ENCODE data around the gene NDFIP1.

Gene NDFIP1

GRCh38 chr5:142095035-142095434, 13.5 kb upstream of the NDFIP1 start:
- Histone ChIP-seq H3K27ac (ENCODE audit: low read depth, low read length) (no peak overlapping the region), H3K27me3 (ENCODE audit: insufficient read depth, low read length) (no peaks in the 10 kb centered on the region), H3K4me1 (ENCODE audit: insufficient read depth, low read length) (peaks cover 17% of the 10 kb centered on the region), H3K36me3 (ENCODE audit: insufficient read depth, low read length) (no peaks in the 10 kb centered on the region), H3K9me3 (ENCODE audit: insufficient read depth, low read depth, low read length) (no peaks in the 10 kb centered on the region), H3K4me3 (ENCODE audit: low read length) (no peak overlapping the region), H3K9ac (ENCODE audit: low read depth, low read length) (no peak overlapping the region)
- 90% methylated on average over 4 of the region's 4 CpGs for WGBS

- H3K4me3 ChIP-seq (ENCODE audit: low read length), result no peak overlapping the region
- no peak overlapping the region for H3K9ac ChIP-seq (ENCODE audit: low read depth, low read length)
- peaks cover 17% of the 10 kb centered on the region for H3K4me1 ChIP-seq (ENCODE audit: insufficient read depth, low read length)
- no peaks in the 10 kb centered on the region for H3K9me3 ChIP-seq (ENCODE audit: insufficient read depth, low read depth, low read length)
- no peak overlapping the region for H3K27ac ChIP-seq (ENCODE audit: low read depth, low read length)
- no peaks in the 10 kb centered on the region for H3K27me3 ChIP-seq (ENCODE audit: insufficient read depth, low read length)
- no peaks in the 10 kb centered on the region for H3K36me3 ChIP-seq (ENCODE audit: insufficient read depth, low read length)
- WGBS, result 94% methylated on average over 8 of the region's 8 CpGs
Observed at GRCh38 chr5:142095651-142096330, 12.8 kb upstream of the NDFIP1 start.

- no peak overlapping the region for H3K27ac ChIP-seq (ENCODE audit: low read depth, low read length)
- no peaks in the 10 kb centered on the region for H3K27me3 ChIP-seq (ENCODE audit: insufficient read depth, low read length)
- no peaks in the 10 kb centered on the region for H3K9me3 ChIP-seq (ENCODE audit: insufficient read depth, low read depth, low read length)
- no peak overlapping the region for H3K9ac ChIP-seq (ENCODE audit: low read depth, low read length)
- H3K36me3 ChIP-seq (ENCODE audit: insufficient read depth, low read length), result no peaks in the 10 kb centered on the region
- peaks cover 17% of the 10 kb centered on the region for H3K4me1 ChIP-seq (ENCODE audit: insufficient read depth, low read length)
- 93% methylated on average over 3 of the region's 3 CpGs for WGBS
- H3K4me3 ChIP-seq (ENCODE audit: low read length), result no peak overlapping the region
Observed at GRCh38 chr5:142096382-142096781, 12.2 kb upstream of the NDFIP1 start.

- H3K27me3 ChIP-seq (ENCODE audit: insufficient read depth, low read length), result no peaks in the 10 kb centered on the region
- peak overlapping the region; percentile 46; the same call in 1 of the 2 replicates for H3K27ac ChIP-seq (ENCODE audit: low read depth, low read length)
- no peak overlapping the region for H3K4me3 ChIP-seq (ENCODE audit: low read length)
- H3K4me1 ChIP-seq (ENCODE audit: insufficient read depth, low read length), result peaks cover 17% of the 10 kb centered on the region
- H3K9me3 ChIP-seq (ENCODE audit: insufficient read depth, low read depth, low read length), result no peaks in the 10 kb centered on the region
- H3K36me3 ChIP-seq (ENCODE audit: insufficient read depth, low read length), result no peaks in the 10 kb centered on the region
- no peak overlapping the region for H3K9ac ChIP-seq (ENCODE audit: low read depth, low read length)
- 88% methylated on average over 9 of the region's 9 CpGs for WGBS
Observed at GRCh38 chr5:142097681-142098080, 10.9 kb upstream of the NDFIP1 start.

GRCh38 chr5:142098275-142098674, 10.3 kb upstream of the NDFIP1 start:
- Histone ChIP-seq H3K36me3 (ENCODE audit: insufficient read depth, low read length) (no peaks in the 10 kb centered on the region), H3K27ac (ENCODE audit: low read depth, low read length) (peak overlapping the region; percentile 46; the same call in 1 of the 2 replicates), H3K4me3 (ENCODE audit: low read length) (no peak overlapping the region), H3K27me3 (ENCODE audit: insufficient read depth, low read length) (no peaks in the 10 kb centered on the region), H3K9me3 (ENCODE audit: insufficient read depth, low read depth, low read length) (no peaks in the 10 kb centered on the region), H3K4me1 (ENCODE audit: insufficient read depth, low read length) (peaks cover 17% of the 10 kb centered on the region), H3K9ac (ENCODE audit: low read depth, low read length) (no peak overlapping the region)
- 37% methylated on average over 1 of the region's 2 CpGs for WGBS

- Histone ChIP-seq H3K36me3 (ENCODE audit: insufficient read depth, low read length) (no peaks in the 10 kb centered on the region), H3K4me1 (ENCODE audit: insufficient read depth, low read length) (peaks cover 17% of the 10 kb centered on the region), H3K27me3 (ENCODE audit: insufficient read depth, low read length) (no peaks in the 10 kb centered on the region), H3K27ac (ENCODE audit: low read depth, low read length) (no peak overlapping the region), H3K4me3 (ENCODE audit: low read length) (no peak overlapping the region), H3K9me3 (ENCODE audit: insufficient read depth, low read depth, low read length) (no peaks in the 10 kb centered on the region), H3K9ac (ENCODE audit: low read depth, low read length) (no peak overlapping the region)
Observed at GRCh38 chr5:142098931-142099330, 9.6 kb upstream of the NDFIP1 start.

GRCh38 chr5:142100307-142100706, 8.3 kb upstream of the NDFIP1 start:
- WGBS, result 96% methylated on average over 7 of the region's 7 CpGs
- Histone ChIP-seq H3K4me3 (ENCODE audit: low read length) (no peak overlapping the region), H3K36me3 (ENCODE audit: insufficient read depth, low read length) (no peaks in the 10 kb centered on the region), H3K4me1 (ENCODE audit: insufficient read depth, low read length) (peaks cover 17% of the 10 kb centered on the region), H3K27me3 (ENCODE audit: insufficient read depth, low read length) (no peaks in the 10 kb centered on the region), H3K9me3 (ENCODE audit: insufficient read depth, low read depth, low read length) (no peaks in the 10 kb centered on the region), H3K27ac (ENCODE audit: low read depth, low read length) (no peak overlapping the region), H3K9ac (ENCODE audit: low read depth, low read length) (no peak overlapping the region)

- no peaks in the 10 kb centered on the region for H3K36me3 ChIP-seq (ENCODE audit: insufficient read depth, low read length)
- no peaks in the 10 kb centered on the region for H3K9me3 ChIP-seq (ENCODE audit: insufficient read depth, low read depth, low read length)
- no peak overlapping the region for H3K9ac ChIP-seq (ENCODE audit: low read depth, low read length)
- H3K27ac ChIP-seq (ENCODE audit: low read depth, low read length), result no peak overlapping the region
- peaks cover 11% of the 10 kb centered on the region for H3K4me1 ChIP-seq (ENCODE audit: insufficient read depth, low read length)
- WGBS, result 98% methylated on average over 7 of the region's 7 CpGs
- peaks cover 19% of the 10 kb centered on the region for H3K27me3 ChIP-seq (ENCODE audit: insufficient read depth, low read length)
- no peak overlapping the region for H3K4me3 ChIP-seq (ENCODE audit: low read length)
Observed at GRCh38 chr5:142102980-142103740, 5.4 kb upstream of the NDFIP1 start.

- Histone ChIP-seq H3K27me3 (ENCODE audit: insufficient read depth, low read length) (peaks cover 21% of the 10 kb centered on the region), H3K9me3 (ENCODE audit: insufficient read depth, low read depth, low read length) (no peaks in the 10 kb centered on the region), H3K4me3 (ENCODE audit: low read length) (no peak overlapping the region), H3K9ac (ENCODE audit: low read depth, low read length) (no peak overlapping the region), H3K27ac (ENCODE audit: low read depth, low read length) (no peak overlapping the region), H3K36me3 (ENCODE audit: insufficient read depth, low read length) (no peaks in the 10 kb centered on the region), H3K4me1 (ENCODE audit: insufficient read depth, low read length) (no peaks in the 10 kb centered on the region)
- WGBS, result 91% methylated on average over 4 of the region's 4 CpGs
Observed at GRCh38 chr5:142104491-142104890, 4.1 kb upstream of the NDFIP1 start.

- 91% methylated on average over 3 of the region's 3 CpGs for WGBS
- Histone ChIP-seq H3K27ac (ENCODE audit: low read depth, low read length) (no peak overlapping the region), H3K27me3 (ENCODE audit: insufficient read depth, low read length) (peaks cover 34% of the 10 kb centered on the region), H3K9ac (ENCODE audit: low read depth, low read length) (no peak overlapping the region), H3K36me3 (ENCODE audit: insufficient read depth, low read length) (no peaks in the 10 kb centered on the region; the same call in 1 of the 2 replicates), H3K4me3 (ENCODE audit: low read length) (no peak overlapping the region), H3K9me3 (ENCODE audit: insufficient read depth, low read depth, low read length) (no peaks in the 10 kb centered on the region), H3K4me1 (ENCODE audit: insufficient read depth, low read length) (peaks cover 7% of the 10 kb centered on the region; the same call in 1 of the 2 replicates)
Observed at GRCh38 chr5:142106061-142106460, 2.5 kb upstream of the NDFIP1 start.

GRCh38 chr5:142107036-142107735, 1.4 kb upstream of the NDFIP1 start:
- WGBS, result 96% methylated on average over 2 of the region's 2 CpGs
- Histone ChIP-seq H3K4me1 (ENCODE audit: insufficient read depth, low read length) (peaks cover 7% of the 10 kb centered on the region; the same call in 1 of the 2 replicates), H3K4me3 (ENCODE audit: low read length) (no peak overlapping the region), H3K9ac (ENCODE audit: low read depth, low read length) (no peak overlapping the region), H3K27ac (ENCODE audit: low read depth, low read length) (no peak overlapping the region), H3K27me3 (ENCODE audit: insufficient read depth, low read length) (peaks cover 35% of the 10 kb centered on the region), H3K36me3 (ENCODE audit: insufficient read depth, low read length) (no peaks in the 10 kb centered on the region; the same call in 1 of the 2 replicates), H3K9me3 (ENCODE audit: insufficient read depth, low read depth, low read length) (no peaks in the 10 kb centered on the region)

Measured in HUES64 (cell line).